GM12878 (cell line): ENCODE data around the gene ARHGAP6. TPM values are rescaled to one million over a fixed set of nuclear protein-coding genes. Genes with fewer than 3 reads are reported as not detected.

Experiments
- ATAC-seq: fragments of 200-7000 bp; cut with Tn5 transposase; 3 replicates; pipeline ENCODE4 v1.9.1; 2020; ENCODE audit warnings: mild to moderate bottlenecking, moderate library complexity
- BruUV-seq: library from RNA; stranded (reverse); fragments of 400-500 nt; replicated peaks from 2 replicates; lab custom pipeline; 2021; lab: Mats Ljungman, UMichigan
- CTCF ChIA-PET: fragments of 300-600 bp; sonication (Branson Sonifier 250); formaldehyde crosslinking; extraction: SDS; loops from one replicate; lab custom pipeline; 2021; ENCODE audit warnings: inconsistent platforms; lab: Yijun Ruan, JAX
- POLR2A ChIA-PET: fragments of 350-600 bp; formaldehyde crosslinking; extraction: SDS; loops from one replicate; lab custom pipeline; 2021; ENCODE audit warnings: inconsistent platforms; lab: Charles Lee
- RAD21 ChIA-PET: fragments of 300-600 bp; sonication (Branson Sonifier 250); formaldehyde crosslinking; loops from one replicate; lab custom pipeline; 2023; ENCODE audit warnings: antibody characterized with exemption; ENCODE audit not compliant: unreplicated experiment; lab: Charles Lee
- SMC1A ChIA-PET: fragments of 300-600 bp; sonication (Branson Sonifier 250); formaldehyde crosslinking; loops from one replicate; lab custom pipeline; 2023; ENCODE audit not compliant: unreplicated experiment, uncharacterized antibody; lab: Charles Lee
- DNase-seq: peaks from one replicate; pipeline ENCODE4 v3.0.0-alpha.2; 2011; ENCODE audit warnings: low read depth, low spot score
- FAIRE-seq: peaks from 3 replicates; lab custom pipeline; 2011; peaks lifted over from hg19 to GRCh38; lab: Jason Lieb, UNC
- H2AFZ ChIP-seq: 2 replicates; pipeline ENCODE4 v1.6.0; 2011; ENCODE audit warnings: low read depth, low read length, control low read depth; ENCODE audit not compliant: control insufficient read depth
- H3K27ac ChIP-seq: 2 replicates; pipeline ENCODE4 v1.5.1; 2011; ENCODE audit warnings: control low read depth; ENCODE audit not compliant: control insufficient read depth, insufficient read depth
- H3K27me3 ChIP-seq, 2 experiments: replicated peaks in 1 of 2; 2 replicates each; pipeline versions ENCODE4 v1.6.0 to v1.6.1; 2011; ENCODE audit warnings: low read length in 1 of 2; ENCODE audit not compliant: control insufficient read depth in 2 of 2, insufficient read depth in 2 of 2
- H3K36me3 ChIP-seq, 2 experiments: 2 replicates each; pipeline ENCODE4 v1.5.1; 2011; ENCODE audit warnings: low read length in 1 of 2; ENCODE audit not compliant: control insufficient read depth in 2 of 2, insufficient read depth in 2 of 2
- H3K4me1 ChIP-seq: 2 replicates; pipeline ENCODE4 v1.6.1; 2011; ENCODE audit warnings: mild to moderate bottlenecking, low read length, moderate library complexity, mixed read lengths; ENCODE audit not compliant: control insufficient read depth, insufficient read depth
- H3K4me2 ChIP-seq: 2 replicates; pipeline ENCODE4 v1.6.0; 2011; ENCODE audit warnings: control low read depth; ENCODE audit not compliant: control insufficient read depth, insufficient read depth
- H3K4me3 ChIP-seq: fragments of 200-600 bp; sonication (generic); 2 replicates; pipeline ENCODE4 v1.5.1; 2016
- H3K79me2 ChIP-seq: 2 replicates; pipeline ENCODE4 v1.6.0; 2011; ENCODE audit warnings: low read length; ENCODE audit not compliant: control insufficient read depth, insufficient read depth
- H3K9ac ChIP-seq: 2 replicates; pipeline ENCODE4 v1.8.0; 2011; ENCODE audit warnings: low read length, control low read depth, mixed read lengths; ENCODE audit not compliant: control insufficient read depth, insufficient read depth
- H3K9me3 ChIP-seq: replicated peaks from 3 replicates; pipeline ENCODE4 v1.5.1; 2011; ENCODE audit warnings: mild to moderate bottlenecking, low read length; ENCODE audit not compliant: control insufficient read depth, insufficient read depth
- H4K20me1 ChIP-seq: 2 replicates; pipeline ENCODE4 v1.6.0; 2011; ENCODE audit not compliant: control insufficient read depth, insufficient read depth
- ATF2 ChIP-seq: IDR thresholded peaks from 2 replicates; pipeline ENCODE4 v1.6.1; 2012; ENCODE audit warnings: low read length, inconsistent platforms
- ETV6 ChIP-seq, 2 experiments: fragments of 450-650 bp in 1 of 2; IDR thresholded peaks in 1 of 2; conservative IDR thresholded peaks in 1 of 2; 2 replicates each; pipeline ENCODE4 v1.6.1; 2014; ENCODE audit warnings: antibody characterized with exemption in 1 of 2, borderline replicate concordance in 1 of 2, low read depth in 1 of 2, mild to moderate bottlenecking in 1 of 2, moderate library complexity in 1 of 2
- HSF1 ChIP-seq: fragments of 150-350 bp; IDR thresholded peaks from 2 replicates; pipeline ENCODE4 v1.6.1; 2014; ENCODE audit warnings: mild to moderate bottlenecking, low read depth, low read length
- NR2F1 ChIP-seq: fragments of 450-650 bp; conservative IDR thresholded peaks from 2 replicates; pipeline ENCODE4 v1.6.1; 2017; ENCODE audit warnings: mild to moderate bottlenecking
- POLR2AphosphoS5 ChIP-seq: IDR thresholded peaks from 2 replicates; pipeline ENCODE4 v1.6.1; 2011; ENCODE audit warnings: mild to moderate bottlenecking, low read length, inconsistent platforms
- RBBP5 ChIP-seq: fragments of 200-600 bp; sonication (generic); conservative IDR thresholded peaks from 2 replicates; pipeline ENCODE4 v1.6.1; 2016
- SMC3 ChIP-seq: IDR thresholded peaks from 2 replicates; pipeline ENCODE4 v1.6.1; 2011; ENCODE audit warnings: low read length, improper control_type of control experiment, borderline replicate concordance
- WGBS: methylation state at CpG from one replicate; pipeline ENCODE4 v1.1.6; 2016; ENCODE audit warnings: low lambda C conversion rate; ENCODE audit not compliant: insufficient replicate concordance, insufficient coverage; ENCODE audit errors: missing lambda C conversion rate; 5-methylcytosine and 5-hydroxymethylcytosine counted together
- in situ Hi-C: fragments of 300-500 bp; cut with MboI; formaldehyde crosslinking; loops from 9 replicates; pipeline ENCODE4 v1.14.3; 2018; ENCODE audit warnings: mixed read lengths
- intact Hi-C: fragments of 100-400 bp; cut with micrococcal nuclease; formaldehyde crosslinking; loops from one replicate; pipeline ENCODE4 v1.14.2; 2022; ENCODE audit not compliant: unreplicated experiment
- polyA plus RNA-seq, 11 experiments: library from polyadenylated mRNA; depleted of rRNA in 4 of 11; unstranded in 6 of 11; stranded (reverse) in 5 of 11; fragments of >200 nt; fragmentation: Nextera tagmentation in 4 of 11; fragmentation: Illumina TruSeq in 1 of 11; extraction: Ambion mirVana in 4 of 11; extraction: Trizol in 1 of 11; gene quantifications; 1 replicate in 1 of 11; 2 replicates in 10 of 11; pipeline versions ENCODE4 v1.2.1 to v1.2.3, GENCODE V29; 2011 to 2016; ENCODE audit warnings: inconsistent platforms in 2 of 11, missing spikeins in 2 of 11, low read depth in 1 of 11
- total RNA-seq, 4 experiments: library from RNA; depleted of rRNA in 3 of 4; stranded (reverse); fragments of >200 nt in 3 of 4; fragmentation: Illumina TruSeq in 1 of 4; extraction: Trizol in 1 of 4; gene quantifications; 2 replicates each; pipeline versions ENCODE4 v1.2.1 to v1.2.3, GENCODE V29; 2013 to 2021

The ARHGAP6 gene
- total and polyA plus RNA-seq, 10 of the 15 experiments (the other 5 are each of a cell fraction or from before 2014, with no cell fraction given) = 0.20 to 1.8 (median 0.76) TPM

- ATAC-seq = no peak
- POLR2A ChIA-PET = no interaction called here
- H3K4me2 ChIP-seq = no peak overlapping the region
- 17% methylated on average over 3 of the region's 3 CpGs for WGBS
- in situ Hi-C loops (no loop called here), intact Hi-C loops (no loop called here)
- no peak for DNase-seq
- no peak overlapping the region for H3K4me3 ChIP-seq
- no peaks in the 10 kb centered on the region for H3K36me3 ChIP-seq
- H2AFZ ChIP-seq = no peak overlapping the region
- H3K79me2 ChIP-seq = no peaks in the 10 kb centered on the region
- BruUV-seq = no TSS peak
- FAIRE-seq = no peak
- H3K9ac ChIP-seq = no peak overlapping the region
- RAD21 ChIA-PET = interaction anchor here (0.6 kb wide), 1 partner anchor 1610 kb away, joined by 3 read pairs; no protein-coding TSS in a partner anchor
- no peaks in the 10 kb centered on the region for H3K27me3 ChIP-seq
- no peak overlapping the region for H3K27ac ChIP-seq
- H4K20me1 ChIP-seq = no peaks in the 10 kb centered on the region
- CTCF ChIA-PET = interaction anchor here (1.2 kb wide), 1 partner anchor 195 kb away, joined by 4 read pairs; no protein-coding TSS in a partner anchor
- no peaks in the 10 kb centered on the region for H3K4me1 ChIP-seq
- SMC1A ChIA-PET = interaction anchor here (1.0 to 1.2 kb wide), 2 partner anchors 11 to 25 kb away, joined by 3 read pairs; no protein-coding TSS in a partner anchor
- TF ChIP-seq POLR2AphosphoS5 (no peak), RBBP5 (no peak), SMC3 (no peak), NR2F1 (no peak), ATF2 (no peak), ETV6 (conservative IDR thresholded peaks at IDR 0.05 in 1 of 2, IDR thresholded peaks at IDR 0.05 in 1 of 2; ENCODE audit: borderline replicate concordance in 1 of 2, low read depth in 1 of 2) (no peak), HSF1 (no peak)
- H3K9me3 ChIP-seq = no peaks in the 10 kb centered on the region
Measured at GRCh38 chrX:11187001-11187400, 478.7 kb downstream of the ARHGAP6 start.
